KMS-11 (cell line): ENCODE measurements around the gene GSS.

Experiments
- H2AFZ ChIP-seq: fragments of 200-600 bp; sonication (generic); 2 replicates; pipeline ENCODE4 v1.6.1; 2016; ENCODE audit warnings: antibody characterized with exemption, mixed run types, low read depth
- H3K27ac ChIP-seq: fragments of 200-600 bp; sonication (generic); 2 replicates; pipeline ENCODE4 v1.6.1; 2016; ENCODE audit warnings: mild to moderate bottlenecking, mixed run types
- H3K27me3 ChIP-seq: fragments of 200-600 bp; sonication (generic); 2 replicates; pipeline ENCODE4 v1.6.1; 2017; ENCODE audit warnings: mild to moderate bottlenecking, low read depth, mixed run types, moderate library complexity; ENCODE audit not compliant: insufficient read depth
- H3K36me3 ChIP-seq: fragments of 200-600 bp; sonication (generic); 2 replicates; pipeline ENCODE4 v1.6.1; 2017; ENCODE audit warnings: mild to moderate bottlenecking, mixed run types; ENCODE audit not compliant: insufficient read depth
- H3K4me1 ChIP-seq: fragments of 200-600 bp; sonication (generic); 2 replicates; pipeline ENCODE4 v1.6.1; 2016; ENCODE audit warnings: mild to moderate bottlenecking, low read depth, mixed run types; ENCODE audit not compliant: poor library complexity, severe bottlenecking
- H3K4me2 ChIP-seq: fragments of 200-600 bp; sonication (generic); 2 replicates; pipeline ENCODE4 v1.7.0; 2016; ENCODE audit warnings: mild to moderate bottlenecking, mixed run types
- H3K4me3 ChIP-seq: fragments of 200-600 bp; sonication (generic); IDR thresholded peaks from 2 replicates; pipeline ENCODE4 v1.6.1; 2017; ENCODE audit warnings: low read depth, low read length, mixed read lengths; ENCODE audit not compliant: insufficient read depth
- H3K79me2 ChIP-seq: fragments of 200-600 bp; sonication (generic); 2 replicates; pipeline ENCODE4 v1.6.1; 2016; ENCODE audit warnings: low read depth, mixed run types; ENCODE audit not compliant: insufficient read depth
- H3K9ac ChIP-seq: fragments of 200-600 bp; sonication (generic); 2 replicates; pipeline ENCODE4 v1.6.1; 2016; ENCODE audit warnings: mild to moderate bottlenecking, mixed run types
- H4K20me1 ChIP-seq: fragments of 200-600 bp; sonication (generic); 2 replicates; pipeline ENCODE4 v1.6.1; 2016; ENCODE audit warnings: mild to moderate bottlenecking, mixed run types; ENCODE audit not compliant: insufficient read depth
- CTCF ChIP-seq: fragments of 200-600 bp; sonication (generic); conservative IDR thresholded peaks from 2 replicates; pipeline ENCODE4 v1.6.1; 2017; ENCODE audit warnings: low read depth, mild to moderate bottlenecking, antibody characterized with exemption, low read length, moderate library complexity, mixed read lengths

The GSS gene

GRCh38 chr20:34926581-34926980, 29.0 kb downstream of the GSS start:
- H3K4me1 ChIP-seq, result no peaks in the 10 kb centered on the region
- H4K20me1 ChIP-seq, result no peaks in the 10 kb centered on the region
- H3K4me3 ChIP-seq, result no peak overlapping the region
- H3K27ac ChIP-seq, result no peak overlapping the region
- H3K4me2 ChIP-seq, result no peak overlapping the region
- no peaks in the 10 kb centered on the region for H3K36me3 ChIP-seq
- H3K27me3 ChIP-seq, result no peaks in the 10 kb centered on the region
- no peak overlapping the region for H3K9ac ChIP-seq
- no peaks in the 10 kb centered on the region for H3K79me2 ChIP-seq
- TF ChIP-seq CTCF, result no peak
- no peak overlapping the region for H2AFZ ChIP-seq

- H3K27me3 ChIP-seq, result no peaks in the 10 kb centered on the region
- no peaks in the 10 kb centered on the region for H3K79me2 ChIP-seq
- no peak for TF ChIP-seq CTCF
- H3K36me3 ChIP-seq, result no peaks in the 10 kb centered on the region
- H3K4me2 ChIP-seq, result no peak overlapping the region
- H4K20me1 ChIP-seq, result no peaks in the 10 kb centered on the region
- H2AFZ ChIP-seq, result no peak overlapping the region
- no peak overlapping the region for H3K9ac ChIP-seq
- no peak overlapping the region for H3K4me3 ChIP-seq
- H3K4me1 ChIP-seq, result no peaks in the 10 kb centered on the region
- H3K27ac ChIP-seq, result no peak overlapping the region
Observed at GRCh38 chr20:34925981-34926380, 29.6 kb downstream of the GSS start.

- Histone ChIP-seq H4K20me1 (no peaks in the 10 kb centered on the region), H3K4me3 (no peak overlapping the region), H3K27ac (no peak overlapping the region), H3K36me3 (no peaks in the 10 kb centered on the region), H2AFZ (no peak overlapping the region), H3K4me2 (no peak overlapping the region), H3K9ac (no peak overlapping the region), H3K4me1 (no peaks in the 10 kb centered on the region), H3K79me2 (no peaks in the 10 kb centered on the region), H3K27me3 (no peaks in the 10 kb centered on the region)
- no peak for TF ChIP-seq CTCF
Observed at GRCh38 chr20:34925341-34925740, 30.3 kb downstream of the GSS start.

GRCh38 chr20:34923414-34923813, 32.2 kb downstream of the GSS start:
- no peaks in the 10 kb centered on the region for H3K27me3 ChIP-seq
- TF ChIP-seq CTCF, result no peak

More at GRCh38 chr20:34923414-34923813, 32.2 kb downstream of the GSS start:
- no peaks in the 10 kb centered on the region for H3K36me3 ChIP-seq
- no peak overlapping the region for H3K4me3 ChIP-seq
- H3K27ac ChIP-seq, result no peak overlapping the region
- no peaks in the 10 kb centered on the region for H3K4me1 ChIP-seq
- no peak overlapping the region for H3K9ac ChIP-seq
- H2AFZ ChIP-seq, result no peak overlapping the region
- no peak overlapping the region for H3K4me2 ChIP-seq
- H4K20me1 ChIP-seq, result no peaks in the 10 kb centered on the region
- no peaks in the 10 kb centered on the region for H3K79me2 ChIP-seq
